KOPT-K1 (cell line): ENCODE results near the gene CILP2.

Experiments used
- H3K27ac ChIP-seq: fragments of 200-600 bp; sonication (generic); 2 replicates; pipeline ENCODE4 v1.5.1; 2016; ENCODE audit warnings: antibody characterized with exemption, mild to moderate bottlenecking, low read depth, low read length; ENCODE audit not compliant: poor library complexity, severe bottlenecking
- H3K36me3 ChIP-seq: fragments of 200-600 bp; sonication (generic); 2 replicates; pipeline ENCODE4 v1.5.1; 2017; ENCODE audit warnings: antibody characterized with exemption, mild to moderate bottlenecking, low read length, moderate library complexity; ENCODE audit not compliant: insufficient read depth
- H3K9me3 ChIP-seq: fragments of 200-600 bp; sonication (generic); 2 replicates; pipeline ENCODE4 v1.5.1; 2017; ENCODE audit warnings: antibody characterized with exemption, low read length, mild to moderate bottlenecking; ENCODE audit not compliant: insufficient read depth, poor library complexity, severe bottlenecking

CILP2 gene

GRCh38 chr19:19554074-19555023, 16.3 kb downstream of the CILP2 start:
- Histone ChIP-seq H3K36me3 (no peaks in the 10 kb centered on the region), H3K9me3 (no peaks in the 10 kb centered on the region), H3K27ac (no peak overlapping the region)

GRCh38 chr19:19558055-19558454, 20.0 kb downstream of the CILP2 start:
- peaks cover 13% of the 10 kb centered on the region; the same call in 1 of the 2 replicates for H3K36me3 ChIP-seq
- H3K9me3 ChIP-seq: no peaks in the 10 kb centered on the region
- H3K27ac ChIP-seq: no peak overlapping the region

- no peak overlapping the region for H3K27ac ChIP-seq
These were observed 20.6 kb downstream of the CILP2 start for GRCh38 chr19:19558636-19559035.

GRCh38 chr19:19559931-19560330, 21.9 kb downstream of the CILP2 start:
- H3K36me3 ChIP-seq: peaks cover 18% of the 10 kb centered on the region; the same call in 1 of the 2 replicates
- H3K27ac ChIP-seq: no peak overlapping the region
- no peaks in the 10 kb centered on the region for H3K9me3 ChIP-seq

More at GRCh38 chr19:19558636-19559035, 20.6 kb downstream of the CILP2 start:
- Histone ChIP-seq H3K36me3 (peaks cover 13% of the 10 kb centered on the region; the same call in 1 of the 2 replicates), H3K9me3 (no peaks in the 10 kb centered on the region)

GRCh38 chr19:19561946-19562664, 24.0 kb downstream of the CILP2 start:
- Histone ChIP-seq H3K36me3 (peaks cover 20% of the 10 kb centered on the region; the same call in 1 of the 2 replicates), H3K27ac (no peak overlapping the region), H3K9me3 (no peaks in the 10 kb centered on the region)

- no peaks in the 10 kb centered on the region for H3K9me3 ChIP-seq
- H3K36me3 ChIP-seq: peaks cover 27% of the 10 kb centered on the region; the same call in 1 of the 2 replicates
- H3K27ac ChIP-seq: no peak overlapping the region
These were observed 24.7 kb downstream of the CILP2 start for GRCh38 chr19:19562665-19563347.

- Histone ChIP-seq H3K36me3 (peaks cover 29% of the 10 kb centered on the region; the same call in 1 of the 2 replicates), H3K27ac (no peak overlapping the region), H3K9me3 (no peaks in the 10 kb centered on the region)
These were observed 25.3 kb downstream of the CILP2 start for GRCh38 chr19:19563348-19563848.

- Histone ChIP-seq H3K36me3 (peaks cover 48% of the 10 kb centered on the region; the same call in 1 of the 2 replicates), H3K27ac (no peak overlapping the region), H3K9me3 (no peaks in the 10 kb centered on the region)
These were observed 28.2 kb downstream of the CILP2 start for GRCh38 chr19:19566306-19566705.

GRCh38 chr19:19567391-19567790, 29.3 kb downstream of the CILP2 start:
- peaks cover 41% of the 10 kb centered on the region; the same call in 1 of the 2 replicates for H3K36me3 ChIP-seq
- H3K9me3 ChIP-seq: no peaks in the 10 kb centered on the region
- no peak overlapping the region for H3K27ac ChIP-seq

GRCh38 chr19:19568802-19569756, 31.0 kb downstream of the CILP2 start:
- no peaks in the 10 kb centered on the region for H3K9me3 ChIP-seq

GRCh38 chr19:19570571-19570970, 32.5 kb downstream of the CILP2 start:
- Histone ChIP-seq H3K27ac (no peak overlapping the region), H3K36me3 (peaks cover 28% of the 10 kb centered on the region; the same call in 1 of the 2 replicates), H3K9me3 (no peaks in the 10 kb centered on the region)

More at GRCh38 chr19:19568802-19569756, 31.0 kb downstream of the CILP2 start:
- peaks cover 35% of the 10 kb centered on the region; the same call in 1 of the 2 replicates for H3K36me3 ChIP-seq
- H3K27ac ChIP-seq: no peak overlapping the region

GRCh38 chr19:19571071-19571786, 33.2 kb downstream of the CILP2 start:
- H3K9me3 ChIP-seq: no peaks in the 10 kb centered on the region
- H3K27ac ChIP-seq: no peak overlapping the region
- H3K36me3 ChIP-seq: peaks cover 28% of the 10 kb centered on the region; the same call in 1 of the 2 replicates

GRCh38 chr19:19575411-19575810, 37.3 kb downstream of the CILP2 start:
- Histone ChIP-seq H3K27ac (no peak overlapping the region), H3K36me3 (peaks cover 2% of the 10 kb centered on the region; the same call in 1 of the 2 replicates), H3K9me3 (no peaks in the 10 kb centered on the region)
